Lower lobe of right lung (tissue), 2 donors: ENCODE results near the gene PHF21A. TPM values are rescaled to one million over a fixed set of nuclear protein-coding genes. Genes with fewer than 3 reads are reported as not detected.
"Not testable (repeated sequence)": the region's sequence is repeated elsewhere in the genome, so short reads cannot be mapped to it uniquely, and the experiment has no call there.

Experiments
- ATAC-seq, 2 donors: fragments of 200-7000 bp; cut with Tn5 transposase; one replicate each; pipeline ENCODE4 v1.9.1; 2020 to 2022; ENCODE audit warnings: mild to moderate bottlenecking in 2 of 2, moderate library complexity in 2 of 2
- DNase-seq: peaks from one replicate; pipeline ENCODE4 v3.0.0-alpha.2; 2020
- H3K27ac ChIP-seq: fragments of 200-600 bp; one replicate; pipeline ENCODE4 v1.8.0; 2022
- H3K27me3 ChIP-seq: fragments of 200-600 bp; one replicate; pipeline ENCODE4 v1.8.0; 2022; ENCODE audit warnings: low read depth
- H3K36me3 ChIP-seq: fragments of 200-600 bp; one replicate; pipeline ENCODE4 v1.8.0; 2022; ENCODE audit warnings: mild to moderate bottlenecking
- H3K4me1 ChIP-seq: fragments of 200-600 bp; one replicate; pipeline ENCODE4 v1.8.0; 2022
- H3K4me3 ChIP-seq: fragments of 200-600 bp; one replicate; pipeline ENCODE4 v1.8.0; 2022; ENCODE audit warnings: mild to moderate bottlenecking
- H3K9me3 ChIP-seq: fragments of 200-600 bp; one replicate; pipeline ENCODE4 v1.8.0; 2022
- CTCF ChIP-seq: fragments of 200-600 bp; IDR thresholded peaks from one replicate; pipeline ENCODE4 v1.8.0; 2022; ENCODE audit warnings: antibody characterized with exemption, mild to moderate bottlenecking
- intact Hi-C: fragments of 100-400 bp; cut with DNase I; formaldehyde crosslinking; loops from one replicate; pipeline ENCODE4 v1.11.0; 2022
- total RNA-seq: library from RNA; stranded (reverse); fragmentation: NEBNext Ultra II Directional; extraction: Animal tissue kit (Norgen Biotek cat#: 25700); gene quantifications from one replicate; pipeline ENCODE4 v1.2.1, GENCODE V29; 2021
- donor health status: DM: no; HTN: yes; CAD: no; lungs with severe emphysema.

Gene PHF21A
- total RNA-seq, 1 donor from 2014 or later = 48.4 TPM

DNA sequence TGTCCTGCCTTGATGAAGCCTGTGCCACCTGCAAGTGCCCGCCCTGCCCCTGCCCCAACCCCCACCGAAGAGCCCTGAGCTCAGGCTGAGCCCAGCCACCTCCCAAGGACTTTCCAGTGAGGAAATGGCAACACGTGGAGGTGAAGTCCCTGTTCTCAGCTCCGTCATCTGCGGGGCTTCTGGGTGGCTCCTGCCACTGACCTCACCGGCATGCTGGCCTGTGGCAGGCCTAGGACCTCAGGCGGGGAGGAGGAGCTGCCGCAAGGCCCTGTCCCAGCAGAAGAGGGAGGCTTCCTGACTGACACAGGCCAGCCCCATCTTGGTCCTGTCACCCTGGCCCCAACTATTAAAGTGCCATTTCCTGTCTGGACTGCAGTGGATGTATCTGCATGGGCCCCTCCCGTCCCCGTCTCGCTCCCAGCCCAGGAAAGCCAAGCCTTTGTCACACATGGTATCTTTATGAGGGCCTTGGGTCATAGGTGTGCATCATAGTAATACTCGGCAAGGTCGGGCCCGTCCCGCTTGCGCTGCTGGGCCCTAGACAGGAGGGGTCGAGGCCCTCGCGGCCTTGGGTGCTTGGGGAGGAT is 215.1 kb downstream of the PHF21A start:
- no peaks in the 10 kb centered on the region for H3K9me3 ChIP-seq
- H3K4me1 ChIP-seq = no peaks in the 10 kb centered on the region
- DNase-seq (no peak), ATAC-seq (no peak)
- intact Hi-C loops = no loop called here
- peaks cover 23% of the 10 kb centered on the region for H3K36me3 ChIP-seq
- no peak for TF ChIP-seq CTCF
- H3K4me3 ChIP-seq = no peak overlapping the region
- H3K27me3 ChIP-seq = no peaks in the 10 kb centered on the region
- H3K27ac ChIP-seq = no peak overlapping the region

DNA sequence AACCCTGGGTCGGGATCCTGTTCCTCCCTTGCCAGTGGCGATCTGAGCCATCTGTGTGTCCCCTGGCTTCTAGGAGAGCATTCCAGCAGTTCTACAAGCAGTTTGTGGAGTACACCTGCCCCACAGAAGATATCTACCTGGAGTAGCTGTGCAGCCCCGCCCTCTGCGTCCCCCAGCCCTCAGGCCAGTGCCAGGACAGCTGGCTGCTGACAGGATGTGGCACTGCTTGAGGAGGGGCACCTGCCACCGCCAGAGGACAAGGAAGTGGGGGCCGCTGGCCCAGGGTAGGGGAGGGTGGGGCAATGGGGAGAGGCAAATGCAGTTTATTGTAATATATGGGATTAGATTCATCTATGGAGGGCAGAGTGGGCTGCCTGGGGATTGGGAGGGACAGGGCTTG is 215.7 kb downstream of the PHF21A start:
- H3K4me1 ChIP-seq, intact Hi-C loops, ATAC-seq, DNase-seq, H3K9me3 ChIP-seq, H3K27me3 ChIP-seq, H3K27ac ChIP-seq, H3K4me3 ChIP-seq: not testable (repeated sequence)
- H3K36me3 ChIP-seq = peaks cover 17% of the 10 kb centered on the region

GRCh38 chr11:45905095-45905494 is 216.2 kb downstream of the PHF21A start:
- Histone ChIP-seq H3K27me3 (peaks cover 10% of the 10 kb centered on the region), H3K27ac (no peak overlapping the region), H3K4me1 (peaks cover 9% of the 10 kb centered on the region), H3K9me3 (no peaks in the 10 kb centered on the region), H3K4me3 (no peak overlapping the region), H3K36me3 (peaks cover 12% of the 10 kb centered on the region)
- TF ChIP-seq CTCF = no peak
- intact Hi-C loops = no loop called here
- ATAC-seq = no peak
- no peak for DNase-seq

DNA sequence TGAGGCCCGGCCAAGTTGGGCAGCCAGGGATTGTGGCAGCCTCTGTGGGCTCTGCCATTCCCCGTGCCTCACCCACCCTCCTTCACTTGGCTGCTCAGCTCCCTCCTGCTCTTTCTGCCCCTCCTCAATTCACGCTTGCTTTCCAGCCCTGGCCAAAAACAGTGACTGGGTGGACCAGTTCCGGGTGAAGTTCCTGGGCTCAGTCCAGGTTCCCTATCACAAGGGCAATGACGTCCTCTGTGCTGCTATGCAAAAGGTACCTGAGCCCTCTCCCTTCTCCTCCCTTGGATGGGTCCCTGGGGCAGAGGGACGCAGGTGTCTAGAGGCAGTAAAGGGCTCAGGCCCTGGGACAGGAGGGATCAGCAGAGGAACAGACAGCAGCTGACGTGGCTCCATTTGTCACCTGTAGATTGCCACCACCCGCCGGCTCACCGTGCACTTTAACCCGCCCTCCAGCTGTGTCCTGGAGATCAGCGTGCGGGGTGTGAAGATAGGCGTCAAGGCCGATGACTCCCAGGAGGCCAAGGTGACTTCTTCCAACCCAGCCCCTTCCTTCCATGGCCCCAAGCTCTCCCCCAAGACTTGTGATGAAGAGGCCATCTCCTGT is 216.8 kb downstream of the PHF21A start:
- Histone ChIP-seq H3K27me3 (peaks cover 10% of the 10 kb centered on the region), H3K36me3 (peaks cover 5% of the 10 kb centered on the region), H3K4me1 (peaks cover 11% of the 10 kb centered on the region), H3K4me3 (no peak overlapping the region), H3K9me3 (no peaks in the 10 kb centered on the region), H3K27ac (no peak overlapping the region)
- intact Hi-C loops = no loop called here
- ATAC-seq (no peak), DNase-seq (no peak)
- TF ChIP-seq CTCF = no peak

DNA sequence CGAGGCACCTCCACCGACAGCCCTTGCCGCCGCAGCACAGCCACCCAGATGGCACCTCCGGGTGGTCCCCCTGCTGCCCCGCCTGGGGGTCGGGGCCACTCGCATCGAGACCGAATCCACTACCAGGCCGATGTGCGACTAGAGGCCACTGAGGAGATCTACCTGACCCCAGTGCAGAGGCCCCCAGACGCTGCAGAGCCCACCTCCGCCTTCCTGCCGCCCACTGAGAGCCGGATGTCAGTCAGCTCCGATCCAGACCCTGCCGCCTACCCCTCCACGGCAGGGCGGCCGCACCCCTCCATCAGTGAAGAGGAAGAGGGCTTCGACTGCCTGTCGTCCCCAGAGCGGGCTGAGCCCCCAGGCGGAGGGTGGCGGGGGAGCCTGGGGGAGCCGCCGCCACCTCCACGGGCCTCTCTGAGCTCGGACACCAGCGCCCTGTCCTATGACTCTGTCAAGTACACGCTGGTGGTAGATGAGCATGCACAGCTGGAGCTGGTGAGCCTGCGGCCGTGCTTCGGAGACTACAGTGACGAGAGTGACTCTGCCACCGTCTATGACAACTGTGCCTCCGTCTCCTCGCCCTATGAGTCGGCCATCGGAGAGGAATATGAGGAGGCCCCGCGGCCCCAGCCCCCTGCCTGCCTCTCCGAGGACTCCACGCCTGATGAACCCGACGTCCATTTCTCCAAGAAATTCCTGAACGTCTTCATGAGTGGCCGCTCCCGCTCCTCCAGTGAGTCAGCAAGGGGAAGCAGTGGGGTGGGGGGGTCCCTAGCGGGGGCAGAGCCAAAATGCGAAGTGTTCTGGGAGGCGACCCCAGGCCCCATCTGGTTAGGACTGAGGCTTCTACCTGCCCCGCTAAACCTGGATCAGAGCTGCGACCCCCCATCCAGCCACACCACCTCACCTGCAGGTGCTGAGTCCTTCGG is 218.5 kb downstream of the PHF21A start:
- H3K4me3 ChIP-seq = no peak overlapping the region
- H3K4me1 ChIP-seq = peaks cover 17% of the 10 kb centered on the region
- no peak for TF ChIP-seq CTCF
- intact Hi-C loops = no loop called here
- H3K36me3 ChIP-seq = no peaks in the 10 kb centered on the region
- ATAC-seq (no peak), DNase-seq (no peak)
- H3K9me3 ChIP-seq = no peaks in the 10 kb centered on the region
- peaks cover 19% of the 10 kb centered on the region for H3K27me3 ChIP-seq
- H3K27ac ChIP-seq = no peak overlapping the region

DNA sequence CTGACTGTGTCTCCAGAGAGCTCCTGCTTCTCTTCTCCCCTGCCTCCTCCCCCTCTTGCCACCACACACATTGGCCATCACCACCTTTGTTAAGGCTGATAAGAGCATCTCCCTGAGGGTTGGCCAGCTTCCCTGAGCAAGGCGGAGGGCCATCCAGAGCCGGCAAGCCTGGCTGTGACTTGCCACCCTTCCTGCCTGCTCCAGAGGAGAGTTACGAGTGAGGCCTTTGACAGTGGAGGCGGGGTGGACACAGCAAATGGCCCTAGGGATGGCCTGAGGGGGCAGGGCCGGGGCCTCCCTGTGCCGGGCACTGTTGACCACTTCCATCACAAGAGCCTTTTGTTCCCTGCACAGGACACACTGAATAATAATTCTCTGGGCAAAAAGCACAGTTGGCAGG is 219.6 kb downstream of the PHF21A start:
- no peak for TF ChIP-seq CTCF
- peaks cover 19% of the 10 kb centered on the region for H3K27me3 ChIP-seq
- ATAC-seq (no peak), DNase-seq (no peak)
- no peak overlapping the region for H3K27ac ChIP-seq
- intact Hi-C loops = no loop called here
- H3K4me1 ChIP-seq = peaks cover 17% of the 10 kb centered on the region
- H3K9me3 ChIP-seq = no peaks in the 10 kb centered on the region
- no peaks in the 10 kb centered on the region for H3K36me3 ChIP-seq
- no peak overlapping the region for H3K4me3 ChIP-seq
